Loucy (cell line): ENCODE measurements around the gene METTL4.

Source experiments
- H2AFZ ChIP-seq: fragments of 200-600 bp; sonication (generic); 2 replicates; pipeline ENCODE4 v1.6.0; 2016; ENCODE audit warnings: antibody characterized with exemption, mild to moderate bottlenecking, low read length, moderate library complexity
- H3F3A ChIP-seq: fragments of 200-600 bp; 2 replicates; pipeline ENCODE4 v1.6.0; 2016; ENCODE audit warnings: antibody characterized with exemption, low read depth, mild to moderate bottlenecking
- H3K27me3 ChIP-seq: fragments of 200-600 bp; sonication (generic); 2 replicates; pipeline ENCODE4 v1.6.1; 2014; ENCODE audit warnings: low read length, mild to moderate bottlenecking; ENCODE audit not compliant: insufficient read depth, poor library complexity, severe bottlenecking
- H3K36me3 ChIP-seq: fragments of 200-600 bp; sonication (generic); 2 replicates; pipeline ENCODE4 v1.6.1; 2016; ENCODE audit warnings: low read length; ENCODE audit not compliant: insufficient read depth
- H3K4me1 ChIP-seq: fragments of 200-600 bp; sonication (generic); 2 replicates; pipeline ENCODE4 v1.5.1; 2014; ENCODE audit warnings: low read length, mild to moderate bottlenecking; ENCODE audit not compliant: insufficient read depth, poor library complexity, severe bottlenecking
- H3K4me2 ChIP-seq: fragments of 200-600 bp; sonication (generic); 2 replicates; pipeline ENCODE4 v1.6.0; 2014; ENCODE audit warnings: antibody characterized with exemption, low read length, low read depth, mild to moderate bottlenecking; ENCODE audit not compliant: poor library complexity, severe bottlenecking
- H3K4me3 ChIP-seq: fragments of 200-600 bp; sonication (generic); 2 replicates; pipeline ENCODE4 v1.5.1; 2014; ENCODE audit warnings: low read length, mild to moderate bottlenecking, mixed read lengths; ENCODE audit not compliant: poor library complexity, severe bottlenecking
- H3K79me2 ChIP-seq: fragments of 200-600 bp; sonication (generic); 2 replicates; pipeline ENCODE4 v1.6.1; 2014; ENCODE audit warnings: low read length; ENCODE audit not compliant: insufficient read depth
- H3K9ac ChIP-seq: fragments of 200-600 bp; sonication (generic); 2 replicates; pipeline ENCODE4 v1.6.0; 2014; ENCODE audit warnings: mild to moderate bottlenecking, low read depth, low read length, moderate library complexity; ENCODE audit not compliant: poor library complexity, severe bottlenecking
- H3K9me2 ChIP-seq: fragments of 200-600 bp; sonication (generic); replicated peaks from 2 replicates; pipeline ENCODE4 v1.6.1; 2016; ENCODE audit warnings: low read depth, low read length, mixed read lengths
- H3K9me3 ChIP-seq: fragments of 200-600 bp; sonication (generic); 2 replicates; pipeline ENCODE4 v1.6.1; 2014; ENCODE audit warnings: mild to moderate bottlenecking, antibody characterized with exemption, low read length, low read depth; ENCODE audit not compliant: insufficient read depth
- H4K20me1 ChIP-seq: fragments of 200-600 bp; sonication (generic); 2 replicates; pipeline ENCODE4 v1.6.0; 2014; ENCODE audit warnings: antibody characterized with exemption, low read length, mild to moderate bottlenecking; ENCODE audit not compliant: insufficient read depth, poor library complexity, severe bottlenecking
- EZH2phosphoT487 ChIP-seq: fragments of 200-600 bp; IDR thresholded peaks from 2 replicates; pipeline ENCODE4 v1.6.1; 2018; ENCODE audit warnings: antibody characterized with exemption, mild to moderate bottlenecking, moderate library complexity, borderline replicate concordance
- TF ChIP-seq, protein P1 (sequence below): fragments of 200-600 bp; sonication (generic); conservative IDR thresholded peaks from 2 replicates; pipeline ENCODE4 v1.5.1; 2014; ENCODE audit warnings: mild to moderate bottlenecking, antibody characterized with exemption, low read length

The METTL4 gene

DNA sequence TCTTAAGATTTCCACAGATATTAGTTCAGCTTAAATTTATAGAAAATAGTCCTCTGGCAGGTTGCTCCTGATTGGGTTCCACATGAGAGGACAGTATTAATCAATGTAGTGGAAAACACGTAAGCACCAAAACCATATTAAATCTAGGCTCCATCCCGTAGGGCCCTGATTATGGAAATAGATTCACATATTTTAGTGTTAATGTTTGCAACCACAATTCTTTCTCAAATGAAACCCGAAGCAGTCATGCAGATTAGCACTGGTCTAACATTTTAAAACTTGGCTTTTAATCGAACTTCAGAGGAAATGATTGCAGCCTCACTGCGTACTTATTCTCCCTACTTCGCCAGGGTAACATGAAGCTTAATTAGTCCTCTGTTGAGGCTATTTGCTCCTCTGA is 60.9 kb downstream of the METTL4 start:
- Histone ChIP-seq H3K79me2 (no peaks in the 10 kb centered on the region), H2AFZ (no peak overlapping the region), H4K20me1 (no peaks in the 10 kb centered on the region), H3K9ac (no peak overlapping the region), H3K36me3 (no peaks in the 10 kb centered on the region), H3F3A (no peaks in the 10 kb centered on the region), H3K4me2 (no peak overlapping the region), H3K27me3 (no peaks in the 10 kb centered on the region), H3K9me3 (no peaks in the 10 kb centered on the region), H3K4me1 (no peaks in the 10 kb centered on the region), H3K9me2 (no peaks in the 10 kb centered on the region), H3K4me3 (no peak overlapping the region)
- TF ChIP-seq, protein P1, sequence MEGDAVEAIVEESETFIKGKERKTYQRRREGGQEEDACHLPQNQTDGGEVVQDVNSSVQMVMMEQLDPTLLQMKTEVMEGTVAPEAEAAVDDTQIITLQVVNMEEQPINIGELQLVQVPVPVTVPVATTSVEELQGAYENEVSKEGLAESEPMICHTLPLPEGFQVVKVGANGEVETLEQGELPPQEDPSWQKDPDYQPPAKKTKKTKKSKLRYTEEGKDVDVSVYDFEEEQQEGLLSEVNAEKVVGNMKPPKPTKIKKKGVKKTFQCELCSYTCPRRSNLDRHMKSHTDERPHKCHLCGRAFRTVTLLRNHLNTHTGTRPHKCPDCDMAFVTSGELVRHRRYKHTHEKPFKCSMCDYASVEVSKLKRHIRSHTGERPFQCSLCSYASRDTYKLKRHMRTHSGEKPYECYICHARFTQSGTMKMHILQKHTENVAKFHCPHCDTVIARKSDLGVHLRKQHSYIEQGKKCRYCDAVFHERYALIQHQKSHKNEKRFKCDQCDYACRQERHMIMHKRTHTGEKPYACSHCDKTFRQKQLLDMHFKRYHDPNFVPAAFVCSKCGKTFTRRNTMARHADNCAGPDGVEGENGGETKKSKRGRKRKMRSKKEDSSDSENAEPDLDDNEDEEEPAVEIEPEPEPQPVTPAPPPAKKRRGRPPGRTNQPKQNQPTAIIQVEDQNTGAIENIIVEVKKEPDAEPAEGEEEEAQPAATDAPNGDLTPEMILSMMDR: no peak
- no peak for TF ChIP-seq EZH2phosphoT487

DNA sequence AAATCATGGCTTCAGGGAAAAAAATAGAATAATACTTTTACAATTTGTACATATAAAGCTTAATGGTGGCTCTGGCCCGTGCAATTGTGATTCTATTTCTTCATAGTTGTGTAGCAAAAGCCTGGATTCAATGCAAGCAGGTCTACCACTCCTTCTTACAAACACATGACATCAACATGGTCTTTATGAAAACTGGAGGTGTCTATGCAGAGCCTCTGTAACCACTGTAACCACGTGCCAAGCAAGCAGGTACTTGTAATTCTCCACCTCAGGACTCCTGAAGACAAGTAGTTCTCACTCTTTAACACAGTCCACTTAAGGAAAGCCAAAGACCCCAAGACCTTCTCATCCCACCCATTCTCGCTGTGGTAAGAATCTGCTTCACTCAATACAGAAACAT is 62.6 kb downstream of the METTL4 start:
- H3K9me3 ChIP-seq: no peaks in the 10 kb centered on the region
- TF ChIP-seq, protein P1: no peak
- TF ChIP-seq EZH2phosphoT487: no peak
- no peak overlapping the region for H3K4me3 ChIP-seq
- no peaks in the 10 kb centered on the region for H3K27me3 ChIP-seq
- no peaks in the 10 kb centered on the region for H3K9me2 ChIP-seq
- no peaks in the 10 kb centered on the region for H3F3A ChIP-seq
- no peak overlapping the region for H3K9ac ChIP-seq
- H4K20me1 ChIP-seq: no peaks in the 10 kb centered on the region
- H3K4me1 ChIP-seq: no peaks in the 10 kb centered on the region
- no peaks in the 10 kb centered on the region for H3K36me3 ChIP-seq
- no peak overlapping the region for H2AFZ ChIP-seq
- H3K79me2 ChIP-seq: no peaks in the 10 kb centered on the region
- no peak overlapping the region for H3K4me2 ChIP-seq

DNA sequence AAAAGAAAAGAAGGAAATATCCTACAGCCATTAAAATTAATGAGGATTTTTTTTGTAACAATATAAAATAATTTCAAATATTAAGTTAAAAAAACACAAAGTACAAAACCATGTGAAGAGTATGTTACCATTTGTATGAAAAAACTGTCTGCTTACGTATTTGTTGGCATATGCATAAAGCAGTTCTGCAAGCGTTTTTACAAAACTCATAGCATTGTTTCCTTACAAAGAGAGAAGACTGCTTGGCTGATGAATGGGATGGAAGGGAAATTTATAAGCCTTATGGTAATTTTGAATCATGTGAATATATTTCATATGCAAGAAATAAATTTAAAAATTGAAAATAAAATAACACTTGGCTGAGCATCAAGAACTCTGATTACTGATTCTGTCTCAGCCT is 63.1 kb downstream of the METTL4 start:
- no peak overlapping the region for H3K4me3 ChIP-seq
- no peaks in the 10 kb centered on the region for H4K20me1 ChIP-seq
- TF ChIP-seq EZH2phosphoT487: no peak
- TF ChIP-seq, protein P1: no peak
- H3K9ac ChIP-seq: no peak overlapping the region
- no peaks in the 10 kb centered on the region for H3F3A ChIP-seq
- no peaks in the 10 kb centered on the region for H3K9me3 ChIP-seq
- no peaks in the 10 kb centered on the region for H3K36me3 ChIP-seq
- no peaks in the 10 kb centered on the region for H3K27me3 ChIP-seq
- H3K9me2 ChIP-seq: no peaks in the 10 kb centered on the region
- H3K4me2 ChIP-seq: no peak overlapping the region
- no peaks in the 10 kb centered on the region for H3K4me1 ChIP-seq
- no peak overlapping the region for H2AFZ ChIP-seq
- H3K79me2 ChIP-seq: no peaks in the 10 kb centered on the region
